Upper lobe of left lung (tissue), 6 donors: ENCODE measurements around the gene TIRAP. TPM values are rescaled to one million over a fixed set of nuclear protein-coding genes. Genes with fewer than 3 reads are reported as not detected.

Experiments used
- ATAC-seq, 2 donors: fragments of 200-7000 bp; cut with Tn5 transposase; one replicate each; pipeline ENCODE4 v1.9.1; 2022; ENCODE audit warnings: mild to moderate bottlenecking in 2 of 2, moderate library complexity in 2 of 2; ENCODE audit not compliant: low FRiP score in 2 of 2
- DNase-seq, 2 donors: peaks; one replicate each; pipeline ENCODE4 v3.0.0-alpha.2; 2019 to 2020
- H3K27ac ChIP-seq, 4 donors: fragments of 200-600 bp; sonication (generic); one replicate each; pipeline ENCODE4 v1.5.1; 2016 to 2019
- H3K27me3 ChIP-seq, 4 donors: fragments of 200-600 bp; sonication (generic); one replicate each; pipeline ENCODE4 v1.5.1; 2017 to 2019
- H3K36me3 ChIP-seq, 4 donors: fragments of 200-600 bp; sonication (generic); one replicate each; pipeline ENCODE4 v1.5.1; 2016 to 2019
- H3K4me1 ChIP-seq, 4 donors: fragments of 200-600 bp; sonication (generic); one replicate each; pipeline ENCODE4 v1.5.1; 2018 to 2019
- H3K4me3 ChIP-seq, 4 donors: fragments of 200-600 bp; sonication (generic); one replicate each; pipeline ENCODE4 v1.5.1; 2017 to 2019; ENCODE audit warnings: mild to moderate bottlenecking in 2 of 4, moderate library complexity in 1 of 4
- H3K9me3 ChIP-seq, 4 donors: fragments of 200-600 bp; sonication (generic); one replicate each; pipeline ENCODE4 v1.5.1; 2018 to 2019
- CTCF ChIP-seq, 6 experiments: fragments of 450-650 bp in 4 of 6; fragments of 200-600 bp in 2 of 6; sonication (generic) in 2 of 6; IDR thresholded peaks; one replicate each; pipeline ENCODE4 v1.5.1; 2016 to 2019; ENCODE audit warnings: antibody characterized with exemption in 6 of 6
- EP300 ChIP-seq, 4 donors: sonication (generic); formaldehyde crosslinking; IDR thresholded peaks; one replicate each; pipeline ENCODE4 v1.5.1; 2017; ENCODE audit warnings: antibody characterized with exemption in 4 of 4, control low read depth in 2 of 4
- POLR2A ChIP-seq, 4 donors: fragments of 450-650 bp; IDR thresholded peaks; one replicate each; pipeline ENCODE4 v1.5.1; 2016 to 2017; ENCODE audit warnings: antibody characterized with exemption in 4 of 4, mild to moderate bottlenecking in 2 of 4
- POLR2AphosphoS5 ChIP-seq, 2 donors: sonication (generic); formaldehyde crosslinking; IDR thresholded peaks; one replicate each; pipeline ENCODE4 v1.5.1; 2017; ENCODE audit warnings: antibody characterized with exemption in 2 of 2
- WGBS, 2 donors: methylation state at CpG; one replicate each; pipeline ENCODE4 v1.1.5; 2017 to 2018; 5-methylcytosine and 5-hydroxymethylcytosine counted together
- total RNA-seq, 6 donors: library from RNA; depleted of rRNA in 4 of 6; stranded (reverse); fragments of >200 nt in 4 of 6; gene quantifications; one replicate each; pipeline versions ENCODE4 v1.1.0 to v1.2.1, GENCODE V29; 2016 to 2021
- donor health status: DM: no; HTN: no; CAD: no; lungs with moderate emphysema.
- donor health status: DM: no; HTN: yes; CAD: no; lungs with severe emphysema.

Gene TIRAP
- total RNA-seq, 6 donors from 2014 or later: 9.3 to 14.8 (median 11.6) TPM

GRCh38 chr11:126288237-126288636, 5.3 kb downstream of the TIRAP start:
- Histone ChIP-seq H3K36me3 (peaks cover 0 to 41% (median 32%) of the 10 kb centered on the region in 4 donors), H3K27me3 (no peaks in the 10 kb centered on the region), H3K27ac (no peak overlapping the region), H3K4me3 (no peak overlapping the region), H3K9me3 (no peaks in the 10 kb centered on the region), H3K4me1 (peaks cover 10 to 20% (median 15%) of the 10 kb centered on the region in 4 donors)
- TF ChIP-seq POLR2A (IDR thresholded peaks at IDR 0.05): no peak
- TF ChIP-seq POLR2AphosphoS5 (IDR thresholded peaks at IDR 0.05): no peak
- TF ChIP-seq CTCF (IDR thresholded peaks at IDR 0.05): no peak
- TF ChIP-seq EP300 (IDR thresholded peaks at IDR 0.05): no peak
- ATAC-seq (no peak), DNase-seq (no peak)
- WGBS, 2 donors: 88 to 90% methylated on average over 6 of the region's 6 CpGs

- DNase-seq: no peak
- ATAC-seq: peak in 1 of 2 donors; percentile 15
- Histone ChIP-seq H3K27me3 (no peaks in the 10 kb centered on the region), H3K9me3 (no peaks in the 10 kb centered on the region), H3K36me3 (peaks cover 0 to 58% (median 43%) of the 10 kb centered on the region in 4 donors), H3K4me1 (no peaks in the 10 kb centered on the region), H3K27ac (no peak overlapping the region), H3K4me3 (no peak overlapping the region)
- TF ChIP-seq CTCF (IDR thresholded peaks at IDR 0.05) (no peak), POLR2A (IDR thresholded peaks at IDR 0.05) (no peak), EP300 (IDR thresholded peaks at IDR 0.05) (no peak), POLR2AphosphoS5 (IDR thresholded peaks at IDR 0.05) (no peak)
- 93 to 96% methylated on average over 5 to 12 of the region's 12 CpGs for WGBS, 2 donors
Measured at GRCh38 chr11:126290887-126291286, 8.0 kb downstream of the TIRAP start.

DNA sequence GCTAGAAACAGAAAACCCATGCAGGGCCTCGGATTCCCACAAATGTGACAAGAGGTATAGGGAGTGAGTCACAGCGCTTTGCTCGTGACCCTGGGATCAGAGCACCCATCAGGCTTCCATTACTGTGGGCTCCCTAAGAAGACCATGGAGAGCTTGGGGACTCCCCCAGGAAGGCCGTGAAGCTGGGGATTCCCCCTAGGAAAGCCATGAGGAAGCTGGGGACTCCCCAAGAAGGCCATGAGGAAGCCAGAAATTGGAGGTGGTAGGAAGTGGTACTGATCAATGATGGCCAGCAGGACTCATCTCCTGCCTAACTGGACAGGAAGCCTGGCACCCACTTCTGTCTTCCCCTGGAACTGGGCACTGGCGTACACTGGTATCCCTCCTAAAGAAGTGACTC, 10.8 kb downstream of the TIRAP start:
- Histone ChIP-seq H3K9me3 (no peaks in the 10 kb centered on the region), H3K27me3 (no peaks in the 10 kb centered on the region), H3K4me3 (no peak overlapping the region), H3K36me3 (peaks cover 0 to 71% (median 41%) of the 10 kb centered on the region in 4 donors), H3K4me1 (no peaks in the 10 kb centered on the region), H3K27ac (no peak overlapping the region)
- TF ChIP-seq POLR2A (IDR thresholded peaks at IDR 0.05): no peak
- no peak for TF ChIP-seq POLR2AphosphoS5 (IDR thresholded peaks at IDR 0.05)
- TF ChIP-seq CTCF (IDR thresholded peaks at IDR 0.05): no peak
- TF ChIP-seq EP300 (IDR thresholded peaks at IDR 0.05): no peak
- ATAC-seq (no peak), DNase-seq (no peak)
- WGBS, 2 donors: 78 to 80% methylated on average over 5 of the region's 5 CpGs

GRCh38 chr11:126297004-126297403, 14.1 kb downstream of the TIRAP start:
- TF ChIP-seq EP300 (IDR thresholded peaks at IDR 0.05) (no peak), POLR2AphosphoS5 (IDR thresholded peaks at IDR 0.05) (no peak), CTCF (IDR thresholded peaks at IDR 0.05) (no peak), POLR2A (IDR thresholded peaks at IDR 0.05) (no peak)
- ATAC-seq (no peak), DNase-seq (no peak)
- no peaks in the 10 kb centered on the region for H3K27me3 ChIP-seq
- H3K27ac ChIP-seq: no peak overlapping the region
- no peak overlapping the region for H3K4me3 ChIP-seq
- no peaks in the 10 kb centered on the region for H3K9me3 ChIP-seq
- H3K36me3 ChIP-seq: peaks cover 0 to 45% (median 23%) of the 10 kb centered on the region in 4 donors
- WGBS, 2 donors: 61 to 81% methylated on average over 2 of the region's 2 CpGs
- H3K4me1 ChIP-seq: no peaks in the 10 kb centered on the region
